ENCODE results near the gene CFAP100. TPM values are rescaled to one million over a fixed set of nuclear protein-coding genes. Genes with fewer than 3 reads are reported as not detected.

The CFAP100 gene
- total and polyA plus RNA-seq, 9 of the 15 experiments (the other 6 are each of a cell fraction or from before 2014, with no cell fraction given): not detected

- TF ChIP-seq NCOA6 (IDR thresholded peaks at IDR 0.05): no peak
- TF ChIP-seq RUNX1 (IDR thresholded peaks at IDR 0.05; ENCODE audit: low read depth): no peak
- no peak for TF ChIP-seq FOXK1 (CRISPR knock-in tag; IDR thresholded peaks at IDR 0.05; ENCODE audit: borderline replicate concordance)
- TF ChIP-seq PHF20 (IDR thresholded peaks at IDR 0.05; ENCODE audit: partially characterized antibody): no peak
- TF ChIP-seq, protein P1, sequence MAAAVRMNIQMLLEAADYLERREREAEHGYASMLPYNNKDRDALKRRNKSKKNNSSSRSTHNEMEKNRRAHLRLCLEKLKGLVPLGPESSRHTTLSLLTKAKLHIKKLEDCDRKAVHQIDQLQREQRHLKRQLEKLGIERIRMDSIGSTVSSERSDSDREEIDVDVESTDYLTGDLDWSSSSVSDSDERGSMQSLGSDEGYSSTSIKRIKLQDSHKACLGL (CRISPR knock-in tag; IDR thresholded peaks at IDR 0.05; ENCODE audit: borderline replicate concordance, poor library complexity, severe bottlenecking): no peak
- no peak for TF ChIP-seq CUX1 (CRISPR knock-in tag; IDR thresholded peaks at IDR 0.05)
- TF ChIP-seq SMAD3 (CRISPR knock-in tag; conservative IDR thresholded peaks at IDR 0.05): no peak
- TF ChIP-seq, protein P2, sequence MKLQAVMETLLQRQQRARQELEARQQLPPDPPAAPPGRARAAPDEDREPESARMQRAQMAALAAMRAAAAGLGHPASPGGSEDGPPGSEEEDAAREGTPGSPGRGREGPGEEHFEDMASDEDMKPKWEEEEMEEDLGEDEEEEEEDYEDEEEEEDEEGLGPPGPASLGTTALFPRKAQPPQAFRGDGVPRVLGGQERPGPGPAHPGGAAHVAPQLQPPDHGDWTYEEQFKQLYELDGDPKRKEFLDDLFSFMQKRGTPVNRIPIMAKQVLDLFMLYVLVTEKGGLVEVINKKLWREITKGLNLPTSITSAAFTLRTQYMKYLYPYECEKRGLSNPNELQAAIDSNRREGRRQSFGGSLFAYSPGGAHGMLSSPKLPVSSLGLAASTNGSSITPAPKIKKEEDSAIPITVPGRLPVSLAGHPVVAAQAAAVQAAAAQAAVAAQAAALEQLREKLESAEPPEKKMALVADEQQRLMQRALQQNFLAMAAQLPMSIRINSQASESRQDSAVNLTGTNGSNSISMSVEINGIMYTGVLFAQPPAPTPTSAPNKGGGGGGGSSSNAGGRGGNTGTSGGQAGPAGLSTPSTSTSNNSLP (IDR thresholded peaks at IDR 0.05; ENCODE audit: borderline replicate concordance, low read depth, low read length): no peak
- no peak for TF ChIP-seq ZNF140 (CRISPR knock-in tag; IDR thresholded peaks at IDR 0.05)
- TF ChIP-seq CREB1 (IDR thresholded peaks at IDR 0.05): peak; percentile 27; the same call in 1 of the 2 replicates
- peak; percentile 54; the same call in 1 of the 2 replicates for TF ChIP-seq CREB1 (CRISPR knock-in tag; IDR thresholded peaks at IDR 0.05)
- peak; percentile 42 to 78 for TF ChIP-seq FOXA3 (CRISPR knock-in tag; conservative IDR thresholded peaks at IDR 0.05 in 1 of 2, IDR thresholded peaks at IDR 0.05 in 1 of 2)
- no peak for TF ChIP-seq ZNF184 (CRISPR knock-in tag; IDR thresholded peaks at IDR 0.05)
- TF ChIP-seq L3MBTL2 (IDR thresholded peaks at IDR 0.05): peak; percentile 90
- peak; percentile 28; the same call in 1 of the 2 replicates for TF ChIP-seq ESRRA (IDR thresholded peaks at IDR 0.05; ENCODE audit: borderline replicate concordance, low read depth)
- TF ChIP-seq ZBTB11 (CRISPR knock-in tag; IDR thresholded peaks at IDR 0.05): 0 out of 6 replicates have a peak, but pooled peaks of 1 of the 3 experiments have one; percentile 30
These were observed 5.5 kb upstream of the CFAP100 start (continued) for GRCh38 chr3:126389112-126389793.

All from K562 (cell line).